Measurements from ENCODE around the gene RET. TPM values are rescaled to one million over a fixed set of nuclear protein-coding genes. Genes with fewer than 3 reads are reported as not detected.

Gene RET
- total RNA-seq, 1 donor from 2014 or later, result 1.2 TPM

DNA sequence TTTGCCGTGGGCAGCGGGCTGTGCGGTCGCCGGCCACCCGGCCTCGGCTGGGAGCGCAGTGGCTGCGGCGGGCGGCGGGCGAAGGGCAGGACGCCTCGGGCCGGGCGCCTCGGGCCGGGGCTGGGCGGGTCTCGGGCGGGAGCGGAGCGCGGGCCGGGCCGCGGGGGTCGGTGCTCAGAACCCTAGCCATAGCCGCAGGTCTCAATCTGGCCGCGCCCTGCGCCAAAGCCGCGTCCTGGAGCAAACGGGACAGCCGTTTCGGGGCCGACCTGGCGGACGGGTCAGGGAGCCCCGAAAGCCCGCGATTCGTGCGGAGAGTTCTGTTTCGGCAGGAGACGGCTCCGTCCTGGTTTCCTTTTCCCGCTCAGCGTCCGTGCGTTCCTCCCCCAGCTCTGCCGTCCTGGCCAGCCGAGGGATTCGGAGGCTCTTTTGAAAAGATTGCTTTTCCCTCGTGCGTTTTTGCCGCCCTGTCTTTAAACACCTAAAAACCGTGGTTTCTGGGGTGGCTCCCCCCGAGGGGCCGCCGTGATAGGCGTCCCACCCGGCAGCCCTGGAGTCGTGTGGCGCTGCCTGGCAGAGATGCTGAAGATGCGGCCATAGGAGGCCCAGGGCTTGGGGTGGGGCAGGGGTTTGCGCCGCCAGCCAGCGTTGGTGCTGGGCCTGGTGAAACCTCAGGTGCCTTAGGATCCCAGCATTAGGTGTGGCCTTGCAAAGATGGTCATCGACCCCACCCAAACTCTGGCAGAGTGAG is 727 bp downstream of the RET start:
- TF ChIP-seq, protein P1, sequence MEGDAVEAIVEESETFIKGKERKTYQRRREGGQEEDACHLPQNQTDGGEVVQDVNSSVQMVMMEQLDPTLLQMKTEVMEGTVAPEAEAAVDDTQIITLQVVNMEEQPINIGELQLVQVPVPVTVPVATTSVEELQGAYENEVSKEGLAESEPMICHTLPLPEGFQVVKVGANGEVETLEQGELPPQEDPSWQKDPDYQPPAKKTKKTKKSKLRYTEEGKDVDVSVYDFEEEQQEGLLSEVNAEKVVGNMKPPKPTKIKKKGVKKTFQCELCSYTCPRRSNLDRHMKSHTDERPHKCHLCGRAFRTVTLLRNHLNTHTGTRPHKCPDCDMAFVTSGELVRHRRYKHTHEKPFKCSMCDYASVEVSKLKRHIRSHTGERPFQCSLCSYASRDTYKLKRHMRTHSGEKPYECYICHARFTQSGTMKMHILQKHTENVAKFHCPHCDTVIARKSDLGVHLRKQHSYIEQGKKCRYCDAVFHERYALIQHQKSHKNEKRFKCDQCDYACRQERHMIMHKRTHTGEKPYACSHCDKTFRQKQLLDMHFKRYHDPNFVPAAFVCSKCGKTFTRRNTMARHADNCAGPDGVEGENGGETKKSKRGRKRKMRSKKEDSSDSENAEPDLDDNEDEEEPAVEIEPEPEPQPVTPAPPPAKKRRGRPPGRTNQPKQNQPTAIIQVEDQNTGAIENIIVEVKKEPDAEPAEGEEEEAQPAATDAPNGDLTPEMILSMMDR (conservative IDR thresholded peaks at IDR 0.05; ENCODE audit: low read depth, low read length), result no peak
- DNase-seq (ENCODE audit: low read depth), result no peak
- H3K4me3 ChIP-seq (ENCODE audit: low read depth, low read length), result no peak overlapping the region

DNA sequence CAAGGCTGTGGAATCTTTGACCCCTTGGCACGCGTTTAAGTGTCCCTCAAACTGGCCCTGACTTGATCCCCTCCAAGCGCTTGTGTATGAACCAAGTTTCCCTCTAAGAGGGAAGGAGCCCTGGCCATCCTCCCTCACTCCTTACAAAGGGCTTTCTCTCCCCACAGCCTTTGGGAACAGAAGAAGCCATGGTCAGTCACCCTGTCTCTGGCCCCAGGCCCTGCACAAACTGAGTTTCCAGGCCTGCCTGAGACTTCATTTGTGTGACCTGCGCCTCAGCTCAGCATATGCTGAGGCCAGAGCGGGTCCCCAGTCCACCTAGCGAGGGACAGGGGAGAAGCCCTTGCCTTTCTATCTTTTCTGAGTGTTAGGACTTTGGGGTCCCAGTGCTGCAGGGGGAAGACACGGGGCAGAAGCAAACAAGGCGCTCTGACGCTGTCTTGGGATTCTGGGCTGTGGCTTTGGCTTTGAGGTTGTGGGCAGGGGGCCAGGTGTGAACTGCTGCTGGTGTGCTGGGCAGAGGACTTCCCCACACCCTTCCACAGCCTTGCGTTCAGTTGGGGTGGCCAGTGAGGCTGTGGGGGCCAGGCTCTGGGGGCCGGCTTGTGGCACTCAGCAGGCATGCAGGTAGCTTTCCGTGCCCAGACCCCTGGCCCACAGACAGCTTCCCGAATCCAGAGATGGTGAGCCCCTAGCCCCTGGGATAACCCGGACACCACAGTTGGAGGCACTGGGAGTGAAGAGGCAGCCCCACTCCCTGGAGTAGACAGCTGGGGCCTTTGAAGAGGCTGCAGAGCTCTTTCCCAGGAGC is 1.5 kb downstream of the RET start:
- DNase-seq (ENCODE audit: low read depth), result no peak
- TF ChIP-seq, protein P1 (conservative IDR thresholded peaks at IDR 0.05; ENCODE audit: low read depth, low read length), result no peak
- H3K4me3 ChIP-seq (ENCODE audit: low read depth, low read length), result no peak overlapping the region

DNA sequence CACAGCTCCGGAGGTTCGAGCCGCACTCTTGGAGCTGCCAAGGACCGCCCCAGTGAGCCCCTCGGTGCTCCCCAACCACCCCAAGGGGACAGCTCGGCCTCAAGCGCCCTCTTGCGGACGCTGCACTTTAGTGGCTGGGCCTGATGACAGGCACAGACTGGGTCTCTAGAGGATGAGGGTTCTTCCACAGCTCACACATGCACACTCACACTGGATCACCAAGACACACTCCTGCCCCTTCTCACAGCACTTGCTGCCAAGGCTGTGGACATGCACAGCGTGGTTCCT is 2.1 kb downstream of the RET start:
- DNase-seq (ENCODE audit: low read depth), result no peak
- no peak overlapping the region for H3K4me3 ChIP-seq (ENCODE audit: low read depth, low read length)
- TF ChIP-seq, protein P1 (conservative IDR thresholded peaks at IDR 0.05; ENCODE audit: low read depth, low read length), result peak; percentile 66

DNA sequence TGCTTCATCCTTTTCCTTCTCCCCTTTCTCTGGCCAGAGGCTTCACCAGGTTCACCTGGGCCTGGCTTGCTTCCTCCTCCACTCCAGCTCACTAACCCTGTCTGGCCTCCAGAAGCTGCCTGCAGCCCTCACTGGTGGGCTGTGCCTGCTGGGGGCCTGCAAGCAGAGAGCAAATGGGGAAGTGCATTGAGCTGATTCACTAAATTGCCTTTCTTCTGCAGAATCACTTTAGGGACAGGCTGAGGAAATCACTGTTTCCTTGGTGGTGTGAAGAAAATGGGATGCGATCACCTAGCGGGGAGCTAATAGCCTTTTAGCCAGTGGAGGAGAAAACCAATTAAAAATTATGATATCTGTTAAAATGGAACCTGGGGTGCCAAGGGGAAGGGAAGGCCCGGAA is 3.0 kb downstream of the RET start:
- TF ChIP-seq, protein P1 (conservative IDR thresholded peaks at IDR 0.05; ENCODE audit: low read depth, low read length), result no peak
- H3K4me3 ChIP-seq (ENCODE audit: low read depth, low read length), result no peak overlapping the region
- no peak for DNase-seq (ENCODE audit: low read depth)

DNA sequence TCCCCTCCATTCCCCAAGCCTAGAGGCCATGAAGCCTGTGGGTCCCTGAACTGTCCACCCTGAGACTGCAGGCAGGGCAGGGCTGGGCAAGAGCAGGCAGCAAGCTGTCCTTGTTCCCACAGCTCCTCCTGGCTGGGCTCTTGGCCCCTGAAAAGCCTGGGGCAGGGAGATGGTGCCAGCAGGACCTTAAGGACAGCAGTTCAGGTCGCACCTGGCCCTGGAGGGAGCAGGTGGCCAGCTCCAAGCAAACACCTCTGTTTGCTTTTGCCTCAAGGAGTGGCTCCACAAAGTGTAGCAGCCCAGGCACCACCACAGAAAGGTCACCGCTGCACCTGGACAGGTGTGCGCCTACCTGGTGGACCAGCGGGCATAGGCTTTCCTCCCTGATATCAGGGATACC is 5.2 kb downstream of the RET start:
- no peak for DNase-seq (ENCODE audit: low read depth)
- TF ChIP-seq, protein P1 (conservative IDR thresholded peaks at IDR 0.05; ENCODE audit: low read depth, low read length), result no peak
- H3K4me3 ChIP-seq (ENCODE audit: low read depth, low read length), result no peak overlapping the region

DNA sequence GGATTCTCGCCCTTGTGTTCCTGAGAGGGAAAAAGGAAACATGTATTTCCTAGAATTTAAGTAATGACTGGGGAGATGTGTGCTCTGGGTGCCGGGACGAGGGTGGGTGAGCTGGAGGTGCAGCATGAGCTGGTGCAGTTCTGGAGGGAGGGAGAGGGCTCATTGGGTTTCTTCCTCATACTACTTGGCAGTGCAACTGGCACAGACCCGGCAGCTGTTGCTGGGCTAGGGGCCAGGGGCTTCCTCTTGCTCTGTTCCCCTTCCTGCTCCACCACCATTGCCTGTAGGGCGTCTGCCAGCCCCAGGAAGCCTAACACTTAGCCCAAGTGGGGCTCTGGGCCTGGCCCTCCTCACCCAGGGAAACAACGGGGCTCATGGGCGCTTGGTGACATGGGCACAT is 5.9 kb downstream of the RET start:
- DNase-seq (ENCODE audit: low read depth), result no peak
- TF ChIP-seq, protein P1 (conservative IDR thresholded peaks at IDR 0.05; ENCODE audit: low read depth, low read length), result no peak
- no peak overlapping the region for H3K4me3 ChIP-seq (ENCODE audit: low read depth, low read length)

Data from epithelial cell of proximal tubule (primary cell).